ENCODE data around the gene PLAU.
A peak's percentile ranks its signal among the peaks of the same experiment; 100 is the strongest.
"Not testable (repeated sequence)": the region's sequence is repeated elsewhere in the genome, so short reads cannot be mapped to it uniquely, and the experiment has no call there.

The PLAU gene

GRCh38 chr10:73877533-73878160 lies 33.3 kb upstream of the PLAU start:
- no peak for DNase-seq

GRCh38 chr10:73878365-73878764 lies 32.6 kb upstream of the PLAU start:
- DNase-seq, result no peak

GRCh38 chr10:73879296-73880173 lies 31.4 kb upstream of the PLAU start:
- no peak for DNase-seq

- DNase-seq, result no peak
These were observed 29.6 kb upstream of the PLAU start for GRCh38 chr10:73881221-73881919.

GRCh38 chr10:73884017-73884416 lies 26.9 kb upstream of the PLAU start:
- DNase-seq, result no peak

GRCh38 chr10:73886085-73886529 lies 24.8 kb upstream of the PLAU start:
- peak; percentile 13 for DNase-seq

GRCh38 chr10:73886661-73887293 lies 24.2 kb upstream of the PLAU start:
- DNase-seq, result no peak

GRCh38 chr10:73887294-73888039 lies 23.5 kb upstream of the PLAU start:
- DNase-seq, result peak; percentile 87

- no peak for DNase-seq
These were observed 22.4 kb upstream of the PLAU start for GRCh38 chr10:73888514-73888913.

GRCh38 chr10:73889014-73889413 lies 21.9 kb upstream of the PLAU start:
- DNase-seq, result peak; percentile 20

- not testable (repeated sequence) for DNase-seq
These were observed 21.5 kb upstream of the PLAU start for GRCh38 chr10:73889416-73889815.

GRCh38 chr10:73890261-73890660 lies 20.7 kb upstream of the PLAU start:
- DNase-seq, result no peak

GRCh38 chr10:73890830-73891229 lies 20.1 kb upstream of the PLAU start:
- not testable (repeated sequence) for DNase-seq

- no peak for DNase-seq
These were observed 19.4 kb upstream of the PLAU start for GRCh38 chr10:73891540-73891939.

- no peak for DNase-seq
These were observed 18.5 kb upstream of the PLAU start for GRCh38 chr10:73892310-73893030.

- no peak for DNase-seq
These were observed 17.5 kb upstream of the PLAU start for GRCh38 chr10:73893426-73893825.

GRCh38 chr10:73894245-73894971 lies 16.5 kb upstream of the PLAU start:
- DNase-seq, result no peak

GRCh38 chr10:73895381-73895780 lies 15.6 kb upstream of the PLAU start:
- DNase-seq, result not testable (repeated sequence)

- no peak for DNase-seq
These were observed 13.2 kb upstream of the PLAU start for GRCh38 chr10:73897693-73898092.

GRCh38 chr10:73898730-73899410 lies 12.1 kb upstream of the PLAU start:
- DNase-seq, result no peak
